HFFc6 (cell line): Measurements from ENCODE around the gene GPRC5D. TPM values are rescaled to one million over a fixed set of nuclear protein-coding genes. Genes with fewer than 3 reads are reported as not detected.
A peak's percentile ranks its signal among the peaks of the same experiment; 100 is the strongest.

Experiments used
- DNase-seq: peaks from one replicate; pipeline ENCODE4 v3.0.0-alpha.2; 2018
- H3K27ac Mint-ChIP-seq: 2 replicates; pipeline ENCODE4 v1.8.0; 2020; ENCODE audit warnings: mild to moderate bottlenecking, mixed read lengths
- H3K27me3 Mint-ChIP-seq: 2 replicates; pipeline ENCODE4 v1.8.0; 2021; ENCODE audit warnings: mild to moderate bottlenecking, moderate library complexity, mixed read lengths; ENCODE audit not compliant: insufficient read depth
- H3K36me3 Mint-ChIP-seq: 2 replicates; pipeline ENCODE4 v1.8.0; 2021; ENCODE audit warnings: low read depth, mixed read lengths
- H3K4me1 Mint-ChIP-seq: 2 replicates; pipeline ENCODE4 v1.8.0; 2020; ENCODE audit warnings: low read depth, mixed read lengths
- H3K4me3 Mint-ChIP-seq: 2 replicates; pipeline ENCODE4 v1.8.0; 2020; ENCODE audit warnings: mild to moderate bottlenecking, moderate library complexity, mixed read lengths
- H3K9me3 Mint-ChIP-seq: 2 replicates; pipeline ENCODE4 v1.8.0; 2020; ENCODE audit warnings: mild to moderate bottlenecking, mixed read lengths
- CTCF ChIP-seq: fragments of 200-600 bp; sonication (generic); IDR thresholded peaks from 2 replicates; pipeline ENCODE4 v1.5.0; 2021; ENCODE audit warnings: antibody characterized with exemption, mild to moderate bottlenecking
- total RNA-seq, 6 experiments: library from RNA; stranded (reverse); fragmentation: NEBNext Ultra II Directional; extraction: Animal tissue kit (Norgen Biotek cat#: 25700); gene quantifications; 2 replicates in 1 of 6; 3 replicates in 5 of 6; pipeline ENCODE4 v1.2.3, GENCODE V29; 2021

GPRC5D gene
- total RNA-seq, 6 experiments from 2014 or later, result not detected

DNA sequence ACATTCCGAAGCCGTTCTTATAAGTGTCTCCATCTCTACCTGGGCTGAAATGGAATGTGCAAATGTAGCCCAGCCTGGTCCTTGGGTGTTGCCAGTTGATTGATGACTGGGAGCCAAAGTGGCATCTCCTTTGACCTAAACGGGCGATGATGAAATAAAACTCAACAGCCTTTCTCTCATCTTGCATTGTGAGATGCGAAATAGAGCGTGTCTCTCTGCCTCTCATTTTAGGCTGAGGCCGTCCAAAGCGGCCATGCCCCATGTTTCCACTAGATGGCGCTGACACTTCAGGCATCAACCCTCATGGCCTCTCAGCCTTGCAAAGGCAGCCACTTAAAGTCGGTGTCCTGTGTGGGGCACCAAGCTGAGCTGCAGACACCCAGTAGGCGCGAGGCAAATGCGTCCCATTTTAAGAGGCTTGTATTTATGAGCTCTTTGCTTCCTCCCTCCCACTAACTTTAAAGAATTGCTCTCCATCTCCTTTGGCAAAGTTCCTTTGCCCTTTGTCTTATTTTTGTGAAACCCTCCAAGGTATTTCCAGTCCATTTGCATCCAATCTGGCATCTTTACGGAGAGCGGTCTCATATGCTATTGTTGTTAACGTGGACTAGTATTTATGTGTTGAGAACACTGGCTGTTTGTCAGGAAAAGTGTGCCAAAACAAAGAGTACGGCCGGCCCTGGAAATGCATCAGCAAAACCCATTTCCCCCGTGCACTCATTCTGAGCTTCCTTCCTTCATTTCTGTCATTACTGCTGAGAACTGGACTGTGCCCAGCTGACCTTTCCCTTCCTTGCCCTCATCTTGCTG lies 35.6 kb downstream of the GPRC5D start:
- peak overlapping the region; percentile 64 for H3K27ac Mint-ChIP-seq
- H3K9me3 Mint-ChIP-seq, result no peaks in the 10 kb centered on the region; the same call in 1 of the 2 replicates
- H3K27me3 Mint-ChIP-seq, result peaks cover 16% of the 10 kb centered on the region
- peak; percentile 67 for DNase-seq
- H3K36me3 Mint-ChIP-seq, result peaks cover 59% of the 10 kb centered on the region
- peak overlapping the region; percentile 11; the same call in 1 of the 2 replicates for H3K4me3 Mint-ChIP-seq
- peak; percentile 99 for TF ChIP-seq CTCF
- peaks cover 56% of the 10 kb centered on the region for H3K4me1 Mint-ChIP-seq

DNA sequence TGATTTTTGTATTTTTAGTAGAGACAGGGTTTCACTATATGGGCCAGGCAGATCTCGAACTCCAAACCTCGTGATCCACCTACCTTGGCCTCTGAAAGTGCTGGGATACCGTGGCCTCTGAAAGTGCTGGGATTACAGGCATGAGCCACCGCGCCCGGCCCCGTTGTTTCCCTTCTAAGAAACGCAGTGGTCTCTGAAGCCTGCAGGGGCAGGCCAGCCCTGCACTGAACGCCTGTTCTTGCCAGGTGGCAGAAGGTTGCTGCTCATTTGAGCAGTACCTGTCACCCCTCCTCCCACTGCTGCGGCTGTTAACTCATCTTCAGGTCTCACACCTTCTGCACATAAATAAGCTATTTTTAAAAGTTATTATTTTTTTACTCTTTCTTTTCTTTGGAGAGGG lies 36.3 kb downstream of the GPRC5D start:
- H3K4me3 Mint-ChIP-seq, result no peak overlapping the region
- peaks cover 60% of the 10 kb centered on the region for H3K36me3 Mint-ChIP-seq
- TF ChIP-seq CTCF, result no peak
- H3K27ac Mint-ChIP-seq, result peak overlapping the region; percentile 37; the same call in 1 of the 2 replicates
- H3K9me3 Mint-ChIP-seq, result no peaks in the 10 kb centered on the region; the same call in 1 of the 2 replicates
- peaks cover 55% of the 10 kb centered on the region for H3K4me1 Mint-ChIP-seq
- H3K27me3 Mint-ChIP-seq, result peaks cover 16% of the 10 kb centered on the region
- DNase-seq, result no peak

DNA sequence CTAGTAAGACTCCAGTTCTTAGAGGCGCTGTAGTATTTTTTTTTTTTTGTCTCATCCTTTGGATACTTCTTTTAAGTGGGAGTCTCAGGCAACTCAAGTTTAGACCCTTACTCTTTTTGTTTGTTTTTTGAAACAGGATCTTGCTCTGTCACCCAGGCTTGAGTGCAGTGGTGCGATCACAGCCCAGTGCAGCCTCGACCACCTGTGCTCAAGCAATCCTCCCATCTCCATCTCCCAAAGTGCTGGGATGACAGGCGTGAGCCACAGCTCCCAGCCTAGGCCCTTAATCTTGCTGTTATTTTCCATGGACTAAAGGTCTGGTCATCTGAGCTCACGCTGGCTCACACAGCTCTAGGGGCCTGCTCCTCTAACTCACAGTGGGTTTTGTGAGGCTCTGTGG lies 39.3 kb downstream of the GPRC5D start:
- peaks cover 14% of the 10 kb centered on the region for H3K27me3 Mint-ChIP-seq
- TF ChIP-seq CTCF, result no peak
- DNase-seq, result no peak
- peaks cover 63% of the 10 kb centered on the region for H3K4me1 Mint-ChIP-seq
- H3K9me3 Mint-ChIP-seq, result no peaks in the 10 kb centered on the region; the same call in 1 of the 2 replicates
- peaks cover 66% of the 10 kb centered on the region for H3K36me3 Mint-ChIP-seq
- peak overlapping the region; percentile 42; the same call in 1 of the 2 replicates for H3K27ac Mint-ChIP-seq
- no peak overlapping the region for H3K4me3 Mint-ChIP-seq

- H3K4me3 Mint-ChIP-seq, result no peak overlapping the region
- H3K4me1 Mint-ChIP-seq, result peaks cover 51% of the 10 kb centered on the region
- peak overlapping the region; percentile 76; the same call in 1 of the 2 replicates for H3K27ac Mint-ChIP-seq
- no peak for DNase-seq
- no peak for TF ChIP-seq CTCF
- no peaks in the 10 kb centered on the region; the same call in 1 of the 2 replicates for H3K9me3 Mint-ChIP-seq
- peaks cover 65% of the 10 kb centered on the region for H3K36me3 Mint-ChIP-seq
- H3K27me3 Mint-ChIP-seq, result peaks cover 16% of the 10 kb centered on the region
Measured at GRCh38 chr12:12909995-12910420, 42.0 kb downstream of the GPRC5D start.

DNA sequence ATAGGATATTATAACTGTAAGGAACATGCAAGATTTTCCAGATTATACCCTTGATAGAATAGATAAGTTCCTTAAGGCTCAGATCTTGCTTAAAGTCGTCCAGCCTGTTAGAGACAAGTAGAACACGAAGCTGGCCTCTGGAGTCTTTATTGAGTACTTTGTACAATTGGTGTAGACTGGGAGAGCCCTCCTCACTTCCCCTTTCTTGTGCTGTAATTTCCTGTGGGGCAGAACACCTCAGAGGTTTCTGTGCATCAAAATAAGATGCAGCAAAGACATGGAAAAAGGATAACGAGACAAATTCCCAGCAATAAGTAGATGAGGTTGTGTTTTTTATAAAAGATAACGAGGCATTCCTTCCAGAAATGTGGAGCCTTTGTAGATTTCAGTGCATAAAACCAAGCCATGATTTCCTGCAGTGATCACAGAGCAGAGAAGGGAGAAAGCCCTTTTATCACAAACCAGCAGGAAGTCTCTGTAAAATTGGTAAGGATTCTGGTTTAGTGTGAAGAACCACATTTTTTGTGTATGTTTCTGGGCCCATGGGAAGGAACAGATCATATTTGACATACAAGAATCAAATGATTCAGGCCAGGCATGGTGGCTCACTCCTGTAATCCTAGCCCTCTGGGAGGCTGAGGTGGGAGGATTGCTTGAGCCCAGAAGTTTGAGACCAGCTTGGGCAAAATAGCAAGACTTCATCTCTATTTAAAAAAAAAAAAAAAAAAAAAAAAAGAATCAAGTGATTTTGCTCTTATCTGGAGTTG lies 42.6 kb downstream of the GPRC5D start:
- H3K27me3 Mint-ChIP-seq, result peaks cover 15% of the 10 kb centered on the region
- DNase-seq, result no peak
- no peaks in the 10 kb centered on the region; the same call in 1 of the 2 replicates for H3K9me3 Mint-ChIP-seq
- peaks cover 67% of the 10 kb centered on the region for H3K36me3 Mint-ChIP-seq
- peaks cover 54% of the 10 kb centered on the region for H3K4me1 Mint-ChIP-seq
- H3K4me3 Mint-ChIP-seq, result peak overlapping the region; percentile 21; the same call in 1 of the 2 replicates
- H3K27ac Mint-ChIP-seq, result peak overlapping the region; percentile 59
- TF ChIP-seq CTCF, result no peak
